ENCODE results near the gene MEX3A. TPM values are rescaled to one million over a fixed set of nuclear protein-coding genes. Genes with fewer than 3 reads are reported as not detected.

The MEX3A gene
- total RNA-seq, 1 donor from 2014 or later, result 32.2 TPM

- peaks cover 19% of the 10 kb centered on the region for H3K36me3 Mint-ChIP-seq
- H3K4me1 ChIP-seq, result peaks cover 52% of the 10 kb centered on the region
- H3K9me3 Mint-ChIP-seq, result no peaks in the 10 kb centered on the region
These were observed 21.3 kb upstream of the MEX3A start for GRCh38 chr1:156103521-156103947.

GRCh38 chr1:156102633-156103511 is 20.6 kb upstream of the MEX3A start:
- Histone ChIP-seq H3K4me3 (no peak overlapping the region), H3F3A (ENCODE audit: low read depth) (peaks cover 53% of the 10 kb centered on the region), H3K4me2 (no peak overlapping the region), H4K20me1 (ENCODE audit: low read depth) (peaks cover 100% of the 10 kb centered on the region), H3K9me3 (ENCODE audit: low read depth) (no peaks in the 10 kb centered on the region), H3K27me3 (no peaks in the 10 kb centered on the region), H2AFZ (replicated peaks) (no peak overlapping the region), H3K4me1 (peaks cover 59% of the 10 kb centered on the region), H3K79me2 (ENCODE audit: low read depth) (peaks cover 79% of the 10 kb centered on the region), H3K36me3 (no peaks in the 10 kb centered on the region), H3K27ac (no peak overlapping the region), H3K9ac (no peak overlapping the region)
- peaks cover 74% of the 10 kb centered on the region for H3K4me1 Mint-ChIP-seq
- H3K4me3 Mint-ChIP-seq, result peak overlapping the region; percentile 67
- peak overlapping the region; percentile 90 for H3K27ac Mint-ChIP-seq
- peaks cover 11% of the 10 kb centered on the region for H3K27me3 Mint-ChIP-seq (ENCODE audit: insufficient read depth, low read depth)
- H3K9me3 Mint-ChIP-seq, result no peaks in the 10 kb centered on the region
- TF ChIP-seq EZH2 (IDR thresholded peaks at IDR 0.05), result no peak
- no peak for TF ChIP-seq CTCF (IDR thresholded peaks at IDR 0.05)
- TF ChIP-seq EZH2phosphoT487 (IDR thresholded peaks at IDR 0.05), result no peak
- no peak for DNase-seq (ENCODE audit: low spot score)
- peaks cover 25% of the 10 kb centered on the region for H3K36me3 Mint-ChIP-seq

More at GRCh38 chr1:156103521-156103947, 21.3 kb upstream of the MEX3A start:
- Mint-ChIP-seq H3K27me3 (ENCODE audit: insufficient read depth, low read depth) (peaks cover 13% of the 10 kb centered on the region), H3K27ac (peak overlapping the region; percentile 91), H3K4me1 (peaks cover 71% of the 10 kb centered on the region), H3K4me3 (peak overlapping the region; percentile 72)
- DNase-seq (ENCODE audit: low spot score), result no peak
- Histone ChIP-seq H3K27ac (no peak overlapping the region), H3K79me2 (ENCODE audit: low read depth) (peaks cover 79% of the 10 kb centered on the region), H3K9ac (no peak overlapping the region), H2AFZ (replicated peaks) (no peak overlapping the region), H3F3A (ENCODE audit: low read depth) (peaks cover 47% of the 10 kb centered on the region), H3K4me3 (no peak overlapping the region), H3K9me3 (ENCODE audit: low read depth) (no peaks in the 10 kb centered on the region), H3K4me2 (no peak overlapping the region), H3K36me3 (no peaks in the 10 kb centered on the region), H4K20me1 (ENCODE audit: low read depth) (peaks cover 100% of the 10 kb centered on the region), H3K27me3 (no peaks in the 10 kb centered on the region)
- no peak for TF ChIP-seq CTCF (IDR thresholded peaks at IDR 0.05)
- TF ChIP-seq EZH2 (IDR thresholded peaks at IDR 0.05), result no peak
- TF ChIP-seq EZH2phosphoT487 (IDR thresholded peaks at IDR 0.05), result no peak

- peaks cover 100% of the 10 kb centered on the region for H4K20me1 ChIP-seq (ENCODE audit: low read depth)
- peaks cover 54% of the 10 kb centered on the region for H3K4me1 ChIP-seq
- H3K27ac Mint-ChIP-seq, result no peak overlapping the region
- H3K4me1 Mint-ChIP-seq, result peaks cover 70% of the 10 kb centered on the region
- H2AFZ ChIP-seq (replicated peaks), result no peak overlapping the region
- no peak overlapping the region for H3K4me2 ChIP-seq
- peaks cover 29% of the 10 kb centered on the region for H3K36me3 Mint-ChIP-seq
- H3K27me3 Mint-ChIP-seq (ENCODE audit: insufficient read depth, low read depth), result peaks cover 9% of the 10 kb centered on the region
- H3K9ac ChIP-seq, result no peak overlapping the region
- H3K27me3 ChIP-seq, result no peaks in the 10 kb centered on the region
- no peaks in the 10 kb centered on the region for H3K9me3 ChIP-seq (ENCODE audit: low read depth)
- H3K4me3 Mint-ChIP-seq, result no peak overlapping the region
- H3K79me2 ChIP-seq (ENCODE audit: low read depth), result peaks cover 79% of the 10 kb centered on the region
- no peak for DNase-seq (ENCODE audit: low spot score)
- H3K27ac ChIP-seq, result no peak overlapping the region
- H3K4me3 ChIP-seq, result no peak overlapping the region
- H3K36me3 ChIP-seq, result no peaks in the 10 kb centered on the region
- TF ChIP-seq EZH2 (IDR thresholded peaks at IDR 0.05), result no peak
- no peak for TF ChIP-seq EZH2phosphoT487 (IDR thresholded peaks at IDR 0.05)
- no peak for TF ChIP-seq CTCF (IDR thresholded peaks at IDR 0.05)
- no peaks in the 10 kb centered on the region for H3K9me3 Mint-ChIP-seq
- peaks cover 55% of the 10 kb centered on the region for H3F3A ChIP-seq (ENCODE audit: low read depth)
These were observed 19.6 kb upstream of the MEX3A start for GRCh38 chr1:156101880-156102279.
